Measurements from ENCODE around the gene TNFSF9. TPM values are rescaled to one million over a fixed set of nuclear protein-coding genes. Genes with fewer than 3 reads are reported as not detected.
"Not testable (repeated sequence)": the region's sequence is repeated elsewhere in the genome, so short reads cannot be mapped to it uniquely, and the experiment has no call there.

Gene TNFSF9
- total RNA-seq, 1 donor from 2014 or later: 4.1 TPM

DNA sequence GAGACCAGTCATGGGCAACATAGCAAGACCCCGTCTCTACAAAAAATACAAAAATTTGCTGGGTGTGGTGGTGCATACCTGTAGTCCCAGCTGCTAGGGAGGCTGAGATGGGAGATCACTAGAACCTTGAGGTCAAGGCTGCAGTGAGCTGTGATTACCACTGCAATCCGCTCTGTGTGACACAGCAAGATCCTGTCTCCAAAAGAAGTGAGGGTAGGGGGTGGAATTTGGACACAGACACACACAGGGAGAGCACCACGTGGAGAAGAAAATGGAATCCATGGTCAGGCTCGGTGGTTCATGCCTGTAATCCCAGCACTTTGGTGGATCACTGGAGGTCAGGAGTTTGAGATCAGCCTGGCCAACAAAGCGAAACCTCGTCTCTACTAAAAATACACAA lies 8.7 kb downstream of the TNFSF9 start:
- intact Hi-C loops (cut with DNase I): no loop called here
- Histone ChIP-seq H3K9me3 (no peaks in the 10 kb centered on the region), H3K4me1 (peaks cover 13% of the 10 kb centered on the region), H3K36me3 (peaks cover 12% of the 10 kb centered on the region), H3K27me3 (ENCODE audit: low read depth) (no peaks in the 10 kb centered on the region), H3K4me3 (no peak overlapping the region), H3K27ac (no peak overlapping the region)
- no peak for ATAC-seq
- no peak for DNase-seq
- TF ChIP-seq, protein P1, sequence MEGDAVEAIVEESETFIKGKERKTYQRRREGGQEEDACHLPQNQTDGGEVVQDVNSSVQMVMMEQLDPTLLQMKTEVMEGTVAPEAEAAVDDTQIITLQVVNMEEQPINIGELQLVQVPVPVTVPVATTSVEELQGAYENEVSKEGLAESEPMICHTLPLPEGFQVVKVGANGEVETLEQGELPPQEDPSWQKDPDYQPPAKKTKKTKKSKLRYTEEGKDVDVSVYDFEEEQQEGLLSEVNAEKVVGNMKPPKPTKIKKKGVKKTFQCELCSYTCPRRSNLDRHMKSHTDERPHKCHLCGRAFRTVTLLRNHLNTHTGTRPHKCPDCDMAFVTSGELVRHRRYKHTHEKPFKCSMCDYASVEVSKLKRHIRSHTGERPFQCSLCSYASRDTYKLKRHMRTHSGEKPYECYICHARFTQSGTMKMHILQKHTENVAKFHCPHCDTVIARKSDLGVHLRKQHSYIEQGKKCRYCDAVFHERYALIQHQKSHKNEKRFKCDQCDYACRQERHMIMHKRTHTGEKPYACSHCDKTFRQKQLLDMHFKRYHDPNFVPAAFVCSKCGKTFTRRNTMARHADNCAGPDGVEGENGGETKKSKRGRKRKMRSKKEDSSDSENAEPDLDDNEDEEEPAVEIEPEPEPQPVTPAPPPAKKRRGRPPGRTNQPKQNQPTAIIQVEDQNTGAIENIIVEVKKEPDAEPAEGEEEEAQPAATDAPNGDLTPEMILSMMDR (IDR thresholded peaks at IDR 0.05): no peak

GRCh38 chr19:6540918-6541689 lies 10.3 kb downstream of the TNFSF9 start:
- Histone ChIP-seq H3K9me3 (no peaks in the 10 kb centered on the region), H3K4me3 (no peak overlapping the region), H3K4me1 (peaks cover 13% of the 10 kb centered on the region), H3K36me3 (no peaks in the 10 kb centered on the region), H3K27ac (no peak overlapping the region), H3K27me3 (ENCODE audit: low read depth) (no peaks in the 10 kb centered on the region)
- DNase-seq (no peak), ATAC-seq (no peak)
- intact Hi-C loops (cut with DNase I): no loop called here
- TF ChIP-seq, protein P1 (IDR thresholded peaks at IDR 0.05): no peak

GRCh38 chr19:6543866-6544347 lies 13.1 kb downstream of the TNFSF9 start:
- Histone ChIP-seq H3K27ac (no peak overlapping the region), H3K9me3 (no peaks in the 10 kb centered on the region), H3K27me3 (ENCODE audit: low read depth) (no peaks in the 10 kb centered on the region), H3K4me3 (no peak overlapping the region), H3K4me1 (no peaks in the 10 kb centered on the region), H3K36me3 (no peaks in the 10 kb centered on the region)
- intact Hi-C loops (cut with DNase I): no loop called here
- DNase-seq (no peak), ATAC-seq (no peak)
- TF ChIP-seq, protein P1 (IDR thresholded peaks at IDR 0.05): no peak

GRCh38 chr19:6550679-6551078 lies 19.9 kb downstream of the TNFSF9 start:
- H3K27ac ChIP-seq; H3K36me3 ChIP-seq; H3K9me3 ChIP-seq; H3K27me3 ChIP-seq (ENCODE audit: low read depth); intact Hi-C loops (cut with DNase I); H3K4me3 ChIP-seq; H3K4me1 ChIP-seq; DNase-seq: not testable (repeated sequence)
- ATAC-seq: peak in 1 of 2 donors; percentile 29

DNA sequence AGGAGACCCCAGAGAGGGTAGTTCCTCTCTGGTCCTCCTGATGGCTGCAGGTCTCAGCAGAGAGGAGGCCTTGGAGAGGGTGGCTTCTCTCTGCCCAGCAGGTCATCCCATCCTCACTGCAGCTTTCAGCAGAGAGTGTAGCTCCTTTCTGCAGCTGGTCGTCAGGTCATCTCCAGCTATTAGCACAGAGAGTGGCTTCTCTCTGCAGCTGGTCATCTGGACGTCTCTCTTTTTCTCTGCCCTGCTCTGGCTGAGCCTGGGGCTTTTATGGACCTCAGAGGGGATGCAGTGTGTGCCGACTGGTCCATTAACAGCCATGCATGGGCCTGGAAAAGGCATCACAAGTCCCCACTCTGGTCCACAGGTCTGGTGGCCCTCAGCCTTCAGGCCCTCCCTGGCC lies 20.3 kb downstream of the TNFSF9 start:
- H3K9me3 ChIP-seq: no peaks in the 10 kb centered on the region
- no peak overlapping the region for H3K4me3 ChIP-seq
- H3K36me3 ChIP-seq: no peaks in the 10 kb centered on the region
- TF ChIP-seq, protein P1 (IDR thresholded peaks at IDR 0.05): no peak
- intact Hi-C loops (cut with DNase I): no loop called here
- no peak overlapping the region for H3K27ac ChIP-seq
- ATAC-seq: peak; percentile 11 to 30
- H3K4me1 ChIP-seq: peaks cover 6% of the 10 kb centered on the region
- no peak for DNase-seq
- H3K27me3 ChIP-seq (ENCODE audit: low read depth): no peaks in the 10 kb centered on the region
